ENCODE measurements around the gene CRIP3. TPM values are rescaled to one million over a fixed set of nuclear protein-coding genes. Genes with fewer than 3 reads are reported as not detected.

Gene CRIP3
- total and polyA plus RNA-seq, 2 of the 13 experiments (the other 11 are each of a cell fraction or from before 2014, with no cell fraction given): 6.3 to 9.3 TPM

GRCh38 chr6:43276577-43277305 is 31.9 kb downstream of the CRIP3 start (continued):
- TF ChIP-seq, protein P1, sequence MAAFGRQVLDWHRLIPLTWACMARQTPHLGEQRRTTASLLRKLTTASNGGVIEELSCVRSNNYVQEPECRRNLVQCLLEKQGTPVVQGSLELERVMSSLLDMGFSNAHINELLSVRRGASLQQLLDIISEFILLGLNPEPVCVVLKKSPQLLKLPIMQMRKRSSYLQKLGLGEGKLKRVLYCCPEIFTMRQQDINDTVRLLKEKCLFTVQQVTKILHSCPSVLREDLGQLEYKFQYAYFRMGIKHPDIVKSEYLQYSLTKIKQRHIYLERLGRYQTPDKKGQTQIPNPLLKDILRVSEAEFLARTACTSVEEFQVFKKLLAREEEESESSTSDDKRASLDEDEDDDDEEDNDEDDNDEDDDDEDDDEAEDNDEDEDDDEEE (CRISPR knock-in tag; IDR thresholded peaks at IDR 0.05): no peak
- TF ChIP-seq ZBTB7A (CRISPR knock-in tag; IDR thresholded peaks at IDR 0.05) (peak; percentile 79; the same call in 1 of the 2 replicates), ZBTB8A (CRISPR knock-in tag; IDR thresholded peaks at IDR 0.05; ENCODE audit: borderline replicate concordance, low read depth) (no peak), KDM1A (CRISPR knock-in tag; IDR thresholded peaks at IDR 0.05) (no peak), RELA (CRISPR knock-in tag; IDR thresholded peaks at IDR 0.05) (no peak), GMEB1 (CRISPR knock-in tag; IDR thresholded peaks at IDR 0.05; ENCODE audit: borderline replicate concordance) (no peak), ZNF468 (CRISPR knock-in tag; IDR thresholded peaks at IDR 0.05) (no peak), EP300 (IDR thresholded peaks at IDR 0.05; ENCODE audit: low read depth in 2 of 2, low read length in 2 of 2) (peak in 1 of 2 experiments; percentile 77; a peak in 2 of 4 replicates), EP300 (CRISPR knock-in tag; IDR thresholded peaks at IDR 0.05; ENCODE audit: borderline replicate concordance) (peak; percentile 53), ZNF615 (CRISPR knock-in tag; IDR thresholded peaks at IDR 0.05; ENCODE audit: borderline replicate concordance) (0 out of 2 replicates have a peak, but pooled peaks have one; percentile 58), MZF1 (CRISPR knock-in tag; IDR thresholded peaks at IDR 0.05; ENCODE audit: borderline replicate concordance) (no peak), TOE1 (CRISPR knock-in tag; IDR thresholded peaks at IDR 0.05) (no peak; the same call in 1 of the 2 replicates), ZNF17 (CRISPR knock-in tag; IDR thresholded peaks at IDR 0.05) (no peak), MAFK (conservative IDR thresholded peaks at IDR 0.05 in 1 of 2, IDR thresholded peaks at IDR 0.05 in 1 of 2; ENCODE audit: low read length in 2 of 2) (no peak), JDP2 (CRISPR knock-in tag; IDR thresholded peaks at IDR 0.05; ENCODE audit: borderline replicate concordance) (no peak), NFRKB (IDR thresholded peaks at IDR 0.05) (no peak), KIAA2018 (CRISPR knock-in tag; IDR thresholded peaks at IDR 0.05; ENCODE audit: borderline replicate concordance) (no peak), ZSCAN25 (CRISPR knock-in tag; IDR thresholded peaks at IDR 0.05) (peak; percentile 96)
